Activated CD8-positive, alpha-beta memory T cell treated with anti-CD3 and anti-CD28 coated beads, Interleukin-2, amount 50 U/mL, for 48 hours (primary cell): ENCODE measurements around the gene STK17B.
"Not testable (repeated sequence)": the region's sequence is repeated elsewhere in the genome, so short reads cannot be mapped to it uniquely, and the experiment has no call there.

Experiments
- DNase-seq: peaks from one replicate; pipeline ENCODE4 v3.0.0-alpha.2; 2020

The STK17B gene

GRCh38 chr2:196171248-196171871 is at the start of gene STK17B:
STK17B (minus strand) TSS chr2:196171578; CDS start chr2:196163383, 8,195 bp downstream.
- DNase-seq, result peak; percentile 97

- DNase-seq, result no peak
Observed at GRCh38 chr2:196220671-196221070, 49.3 kb upstream of the STK17B start.

GRCh38 chr2:196219671-196220070 is 48.3 kb upstream of the STK17B start:
- no peak for DNase-seq

- no peak for DNase-seq
Observed at GRCh38 chr2:196218106-196218505, 46.7 kb upstream of the STK17B start.

- DNase-seq, result no peak
Observed at GRCh38 chr2:196217116-196217515, 45.7 kb upstream of the STK17B start.

- DNase-seq, result no peak
Observed at GRCh38 chr2:196215376-196215775, 44.0 kb upstream of the STK17B start.

- no peak for DNase-seq
Observed at GRCh38 chr2:196214156-196214555, 42.8 kb upstream of the STK17B start.

GRCh38 chr2:196213252-196213980 is 42.0 kb upstream of the STK17B start:
- no peak for DNase-seq

- DNase-seq, result no peak
Observed at GRCh38 chr2:196208915-196209314, 37.5 kb upstream of the STK17B start.

- DNase-seq, result no peak
Observed at GRCh38 chr2:196206804-196207203, 35.4 kb upstream of the STK17B start.

GRCh38 chr2:196205881-196206435 is 34.6 kb upstream of the STK17B start:
- no peak for DNase-seq

- no peak for DNase-seq
Observed at GRCh38 chr2:196205011-196205766, 33.8 kb upstream of the STK17B start.

- DNase-seq, result no peak
Observed at GRCh38 chr2:196201229-196202009, 30.0 kb upstream of the STK17B start.

GRCh38 chr2:196200557-196200956 is 29.2 kb upstream of the STK17B start:
- no peak for DNase-seq

GRCh38 chr2:196195758-196196157 is 24.4 kb upstream of the STK17B start:
- DNase-seq, result no peak

GRCh38 chr2:196195302-196195701 is 23.9 kb upstream of the STK17B start:
- no peak for DNase-seq

GRCh38 chr2:196191541-196191940 is 20.2 kb upstream of the STK17B start:
- no peak for DNase-seq

GRCh38 chr2:196187898-196188458 is 16.6 kb upstream of the STK17B start:
- no peak for DNase-seq

GRCh38 chr2:196187175-196187700 is 15.9 kb upstream of the STK17B start:
- not testable (repeated sequence) for DNase-seq

GRCh38 chr2:196186266-196186980 is 15.0 kb upstream of the STK17B start:
- DNase-seq, result no peak

GRCh38 chr2:196184921-196185320 is 13.5 kb upstream of the STK17B start:
- no peak for DNase-seq
